DMS153 treated with DMSO at 0.1 percent for 48 hours (cell line): Measurements from ENCODE around the gene OBI1.
"Not testable (repeated sequence)": the region's sequence is repeated elsewhere in the genome, so short reads cannot be mapped to it uniquely, and the experiment has no call there.

Experiments
- DNase-seq: peaks from one replicate; lab custom pipeline; 2025; ENCODE audit not compliant: unreplicated experiment; lab: John Stamatoyannopoulos, UW

The OBI1 gene

DNA sequence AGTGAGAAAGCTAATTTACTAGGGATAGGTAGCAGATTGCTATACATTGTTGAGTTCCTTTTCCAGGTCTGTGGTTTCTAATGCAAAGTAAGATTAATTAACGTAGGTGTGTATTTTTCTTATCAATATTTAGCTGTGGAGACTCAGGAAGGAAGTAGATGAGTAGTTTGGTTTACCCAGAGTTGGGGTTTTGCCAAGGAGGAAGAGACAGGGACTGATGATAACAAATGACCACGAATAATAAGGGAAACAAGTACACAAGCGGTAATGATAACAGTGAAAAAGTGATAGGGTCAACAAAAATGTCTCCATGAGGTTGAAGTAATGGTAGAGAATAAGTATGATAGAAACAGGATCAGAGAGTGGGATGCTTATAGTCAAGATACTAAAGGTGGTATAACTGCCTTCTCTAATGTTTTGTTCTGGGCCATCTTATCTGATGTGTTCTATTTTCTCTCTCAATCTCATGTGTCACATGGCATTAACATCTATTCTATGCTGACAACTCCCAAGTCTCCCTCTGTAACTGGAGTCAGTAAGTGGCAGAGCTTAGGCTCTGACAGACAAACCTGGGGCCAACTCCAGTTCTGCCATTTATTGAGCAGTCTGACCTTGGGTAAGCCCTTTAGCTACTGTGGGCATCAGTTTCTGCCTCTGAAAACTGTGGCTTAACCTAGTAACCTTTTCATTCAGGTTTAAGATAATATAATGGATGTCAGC, 8.8 kb downstream of the OBI1 start:
- DNase-seq = no peak

DNA sequence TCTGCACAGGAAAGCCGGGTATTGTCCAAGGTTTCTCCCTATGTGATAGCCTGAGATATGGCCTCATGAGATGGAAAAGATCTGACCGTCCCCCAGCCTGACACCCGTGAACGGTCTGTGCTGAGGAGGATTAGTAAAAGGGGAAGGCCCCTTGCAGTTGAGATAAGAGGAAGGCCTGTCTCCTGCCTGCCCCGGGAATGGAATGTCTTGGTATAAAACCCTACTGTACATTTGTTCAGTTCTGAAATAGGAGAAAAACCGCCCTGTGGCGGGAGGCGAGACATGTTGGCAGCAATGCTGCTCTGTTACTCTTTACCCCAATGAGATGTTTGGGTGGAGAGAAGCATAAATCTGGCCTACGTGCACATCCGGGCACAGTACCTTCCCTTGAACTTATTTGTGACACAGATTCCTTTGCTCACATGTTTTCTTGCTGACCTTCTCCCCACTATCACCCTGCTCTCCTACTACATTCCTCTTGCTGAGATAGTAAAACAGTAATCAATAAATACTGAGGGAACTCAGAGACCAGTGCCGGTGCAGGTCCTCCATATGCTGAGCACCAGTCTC, 11.8 kb downstream of the OBI1 start:
- DNase-seq = not testable (repeated sequence)

DNA sequence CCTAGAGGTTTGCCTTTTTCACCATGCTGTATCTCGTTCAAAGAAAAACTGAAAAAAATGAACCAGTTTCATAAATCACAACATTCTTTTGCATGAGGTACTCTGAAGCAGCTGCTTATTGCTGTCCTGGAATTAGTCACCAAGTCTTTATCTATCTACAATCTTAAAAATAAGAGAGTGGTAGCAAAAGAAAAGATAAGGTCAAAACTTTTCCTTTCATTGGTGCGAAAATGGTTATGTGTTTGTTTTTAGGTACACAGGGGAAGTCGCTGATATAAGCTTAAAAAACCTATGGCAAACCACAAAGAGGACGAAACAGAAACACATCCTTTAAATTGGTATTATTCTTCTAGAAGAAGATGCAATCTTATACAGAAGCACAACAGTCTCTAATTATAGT, 20.7 kb downstream of the OBI1 start:
- DNase-seq = no peak

DNA sequence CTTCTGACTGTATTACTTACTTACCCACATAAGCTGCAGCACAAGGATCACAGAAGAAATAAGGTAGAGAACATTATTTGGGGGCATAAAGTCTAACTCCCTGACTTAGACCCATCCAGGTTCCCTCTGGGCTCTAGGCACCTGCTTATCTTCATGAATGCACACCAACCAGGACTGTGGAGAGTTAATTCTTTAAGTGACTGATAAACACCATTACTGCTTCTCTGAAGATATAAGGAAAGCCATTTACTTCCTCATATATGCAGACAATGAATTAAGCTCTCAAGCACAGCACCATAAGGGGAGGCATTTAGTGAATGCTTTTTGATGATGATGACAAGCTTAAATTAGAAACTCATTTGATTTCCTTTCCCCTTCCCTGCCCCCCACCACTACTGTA, 22.5 kb downstream of the OBI1 start:
- no peak for DNase-seq

DNA sequence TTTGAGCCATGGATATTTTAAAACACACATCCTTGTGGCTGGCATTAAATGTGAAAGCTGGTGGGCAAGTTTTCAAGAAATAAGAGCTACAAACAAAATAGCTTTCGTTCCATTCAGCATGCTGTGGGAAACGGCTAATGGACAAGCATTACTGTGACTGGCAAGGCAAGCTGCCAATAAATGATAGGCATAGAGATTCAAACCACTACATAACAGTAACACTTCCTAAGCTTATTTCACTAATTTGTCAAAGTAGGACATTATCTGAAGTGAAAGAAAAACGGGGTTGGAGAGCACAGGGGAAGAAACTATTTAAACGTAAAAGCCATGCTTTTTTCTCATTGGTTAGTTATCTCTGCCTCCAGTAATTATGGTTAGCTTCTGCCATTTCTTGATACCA, 26.0 kb downstream of the OBI1 start:
- DNase-seq = no peak

DNA sequence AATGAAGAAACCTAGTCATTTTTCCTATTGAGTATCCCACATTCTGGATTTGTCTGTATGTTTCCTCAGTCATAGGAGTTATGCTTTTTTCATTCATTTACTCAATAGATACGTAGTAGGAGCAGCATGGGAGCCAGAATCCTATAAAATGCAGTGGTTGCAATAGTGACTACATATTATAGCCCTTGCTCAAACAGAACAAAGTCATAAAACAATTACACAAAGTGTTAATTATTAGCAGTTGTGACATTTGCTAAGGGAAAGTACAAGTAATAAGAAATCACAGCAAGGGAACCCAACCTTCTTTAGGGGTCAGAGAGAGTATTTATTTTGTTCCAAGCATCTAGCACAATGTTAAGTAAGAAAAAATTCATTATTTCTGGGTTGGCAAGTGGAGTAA, 27.9 kb downstream of the OBI1 start:
- no peak for DNase-seq

DNA sequence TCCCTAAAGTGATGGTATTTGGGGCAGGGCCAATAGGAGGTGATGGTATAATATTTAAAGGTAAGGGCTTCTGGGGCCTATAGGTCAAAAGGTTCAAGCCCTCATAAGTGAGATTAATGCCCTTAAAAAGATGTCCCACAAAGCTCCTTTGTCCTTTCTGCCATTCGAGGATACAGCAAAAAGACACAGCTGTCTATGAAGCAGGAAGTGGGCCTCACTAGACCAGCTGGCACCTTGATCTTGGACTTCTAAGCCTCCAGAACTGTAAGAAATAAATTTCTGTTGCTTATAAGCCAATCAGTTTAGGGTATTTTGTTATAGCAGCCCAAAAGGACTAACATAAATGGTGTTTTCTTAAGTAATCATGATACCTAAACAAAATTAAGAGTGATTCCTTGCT, 28.4 kb downstream of the OBI1 start:
- DNase-seq = no peak

DNA sequence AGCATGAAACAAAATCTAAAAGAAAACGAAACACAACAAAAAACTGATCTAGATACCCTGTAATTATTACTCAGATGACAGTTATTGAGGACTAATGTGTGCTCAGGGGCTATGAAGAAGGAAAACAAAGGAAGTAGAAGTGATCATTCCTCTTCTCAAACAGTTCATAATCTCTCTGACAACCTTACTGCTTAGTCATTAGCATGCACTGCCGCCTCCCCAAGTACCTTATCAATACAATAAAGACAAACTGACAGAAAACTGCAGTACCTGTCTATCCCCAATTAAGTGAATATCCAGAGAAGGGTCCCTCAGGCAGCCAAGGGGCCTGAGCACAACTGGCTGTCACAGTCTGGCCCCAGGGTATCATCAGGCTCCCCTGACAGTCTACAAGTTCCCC, 33.6 kb downstream of the OBI1 start:
- DNase-seq = no peak

DNA sequence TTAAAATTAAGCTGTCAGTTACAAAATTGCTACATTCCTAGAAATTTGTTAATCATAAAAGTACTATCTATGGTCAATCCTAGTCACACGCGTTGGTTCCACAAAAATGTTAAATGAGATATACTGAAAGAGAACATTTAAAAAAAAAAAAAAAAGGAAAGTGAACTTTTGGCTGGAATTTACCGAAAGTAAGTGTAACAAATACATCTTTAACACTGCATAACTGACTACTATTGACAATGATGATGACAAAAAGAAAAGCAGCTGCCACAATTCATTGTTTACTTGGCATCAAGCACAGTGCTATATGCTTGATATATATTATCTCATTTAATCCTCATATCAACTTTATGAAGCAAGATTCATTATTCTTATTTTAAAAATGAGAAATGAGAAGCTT, 35.8 kb downstream of the OBI1 start:
- no peak for DNase-seq

DNA sequence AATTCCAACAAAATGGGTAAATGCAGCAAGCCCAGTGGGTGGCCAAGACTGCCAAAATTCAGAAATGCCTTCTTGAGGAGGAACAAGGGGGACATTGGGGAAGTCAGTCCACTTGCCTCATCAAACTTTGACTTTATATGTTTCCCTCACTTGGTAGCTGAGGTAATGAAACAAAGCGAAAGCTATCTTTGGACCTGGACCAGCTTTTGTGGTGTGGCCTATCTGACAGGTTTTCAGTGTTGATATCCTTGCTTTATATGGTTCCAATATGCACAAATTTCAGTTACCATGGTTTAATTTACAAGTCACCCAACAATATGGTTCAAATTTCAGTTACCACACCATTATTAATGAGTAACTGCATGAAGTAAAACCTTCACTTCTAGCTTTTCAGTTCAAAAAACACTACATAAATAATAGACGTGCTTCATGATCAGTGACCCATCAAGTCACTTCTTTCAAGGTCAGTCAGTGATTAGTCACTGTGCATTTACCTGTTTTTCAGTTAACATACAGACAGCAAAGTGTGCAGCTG, 38.0 kb downstream of the OBI1 start:
- DNase-seq = no peak

DNA sequence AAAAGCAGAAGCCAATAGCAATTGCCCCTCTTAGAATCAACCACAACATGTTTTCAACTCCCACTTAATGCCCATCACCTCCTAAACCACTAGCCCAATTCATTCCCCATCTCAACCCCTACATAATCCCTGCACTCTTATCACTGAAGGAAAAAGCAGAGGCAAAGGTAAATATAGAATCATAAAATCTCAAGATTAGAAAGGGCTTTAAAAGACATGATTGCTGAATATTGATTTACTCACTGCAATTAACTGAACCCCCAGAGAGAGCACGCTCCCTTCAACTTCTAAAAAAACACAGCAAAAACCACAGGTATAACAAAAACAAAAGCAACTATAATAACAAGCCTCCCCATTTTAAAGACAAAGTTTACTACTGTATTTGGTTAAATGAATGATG, 40.5 kb downstream of the OBI1 start:
- no peak for DNase-seq

DNA sequence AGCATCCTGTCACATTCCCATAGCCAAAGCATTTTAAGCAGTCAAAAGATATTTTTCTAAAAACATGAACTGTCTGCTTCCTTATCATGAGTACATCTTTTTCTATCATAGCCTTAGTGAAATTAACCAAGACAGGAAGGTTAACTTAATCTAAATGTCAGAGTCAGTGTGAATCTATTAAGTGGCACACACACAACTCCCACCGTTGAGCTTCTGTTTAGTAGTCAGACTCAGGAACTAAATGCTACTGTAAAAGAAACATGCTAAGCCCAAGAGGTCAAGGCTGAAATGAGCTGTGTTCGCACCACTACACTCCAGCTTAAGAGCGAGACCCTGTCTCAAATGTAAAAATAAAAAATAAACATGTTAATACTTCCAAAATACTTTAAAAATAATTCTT, 47.9 kb downstream of the OBI1 start:
- DNase-seq = no peak

DNA sequence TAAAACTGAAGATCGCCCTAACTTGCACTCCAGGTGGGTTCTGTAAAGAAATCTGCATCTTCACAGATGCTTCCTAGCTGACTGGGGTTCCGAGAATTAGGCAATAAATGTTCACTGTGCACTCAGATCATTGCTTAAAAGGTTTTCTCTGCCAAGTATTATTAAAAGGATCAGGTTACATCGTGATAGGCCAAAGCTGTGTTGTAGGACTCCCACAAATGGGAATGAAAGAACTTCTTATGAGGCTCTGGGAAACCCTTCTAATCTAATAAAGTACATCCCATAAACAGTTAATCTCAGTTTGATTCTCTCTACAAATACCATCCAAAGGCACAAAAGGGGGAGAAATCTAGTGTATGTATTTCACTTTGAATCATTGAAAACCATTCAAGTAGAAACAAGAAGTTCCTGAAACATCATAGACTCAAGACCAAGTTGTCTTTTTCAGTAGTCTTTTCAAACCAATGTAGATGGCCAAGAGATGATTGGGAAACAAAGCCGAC, 48.5 kb downstream of the OBI1 start:
- DNase-seq = peak; percentile 21

DNA sequence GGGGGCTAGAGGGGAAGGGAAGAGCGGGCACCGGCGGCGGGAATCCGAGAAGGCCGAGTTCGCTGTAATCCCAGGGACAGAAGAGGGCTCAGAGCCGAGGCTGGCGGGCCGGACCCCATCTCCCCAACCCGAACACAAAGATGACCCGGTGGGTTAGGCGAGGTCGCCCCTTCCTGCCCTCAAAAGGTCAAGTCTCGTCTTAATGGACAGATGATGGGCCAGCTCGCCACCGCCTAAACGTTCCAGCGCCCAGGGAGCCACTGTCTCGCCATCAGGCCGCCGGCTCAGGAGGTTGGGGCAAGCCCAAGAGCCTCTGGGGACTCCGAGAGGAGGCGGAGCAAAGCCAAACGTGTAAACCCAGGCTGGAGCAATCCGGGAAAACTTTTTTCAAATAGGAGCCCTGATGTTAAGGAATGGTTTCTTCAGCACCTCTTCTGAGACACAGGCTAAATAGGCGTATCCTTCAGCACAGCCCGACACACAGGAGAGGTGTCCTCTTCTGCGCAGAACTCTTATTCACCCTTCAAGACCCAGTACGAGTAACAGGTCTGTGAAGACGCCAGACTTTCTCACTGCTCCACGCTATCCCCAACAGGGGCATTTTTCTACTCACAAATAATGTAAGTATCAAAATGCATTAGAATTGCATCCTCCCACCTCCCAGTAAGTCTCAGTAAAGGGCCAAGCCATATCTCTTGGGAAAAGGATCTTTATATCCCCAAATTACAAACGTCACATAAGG, 49.3 kb downstream of the OBI1 start:
- DNase-seq = peak; percentile 42

DNA sequence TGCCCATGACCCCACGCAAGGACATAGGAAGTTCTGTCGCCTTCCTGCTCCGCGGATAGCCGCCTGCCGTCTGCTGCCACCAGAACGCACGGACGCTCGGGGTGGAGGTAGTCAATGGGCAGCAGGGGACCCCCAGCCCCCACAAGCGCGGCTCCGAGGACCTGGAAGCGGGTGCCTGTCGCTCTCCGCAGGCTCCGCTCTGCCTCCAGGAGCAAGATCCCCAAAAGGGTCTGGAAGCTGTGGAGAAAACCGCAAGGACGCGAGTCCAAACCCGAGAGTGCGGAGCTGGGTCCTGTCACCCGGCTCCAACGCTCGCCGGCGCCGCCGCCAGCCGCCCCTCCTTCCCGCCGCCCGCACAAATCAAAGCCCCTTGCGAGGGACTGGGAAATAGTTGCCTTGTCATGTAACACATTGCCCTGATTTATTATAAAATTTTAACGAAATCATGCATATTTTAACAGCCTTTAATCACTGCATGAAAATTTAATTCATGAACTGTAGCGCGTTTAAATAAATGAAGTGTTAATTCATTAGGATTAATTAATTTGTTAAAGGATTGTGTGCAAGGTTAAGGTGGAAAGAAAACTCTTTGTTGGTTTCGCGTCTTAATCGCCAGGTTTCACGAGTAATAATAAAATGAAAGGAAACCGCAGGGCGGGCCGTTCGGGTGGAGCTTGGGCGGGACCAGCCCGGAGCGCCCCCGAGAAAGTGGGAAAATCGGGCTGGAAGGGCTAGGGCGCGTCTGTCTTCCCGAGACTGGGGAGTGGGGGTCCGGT, 50.1 kb downstream of the OBI1 start:
- DNase-seq = no peak

DNA sequence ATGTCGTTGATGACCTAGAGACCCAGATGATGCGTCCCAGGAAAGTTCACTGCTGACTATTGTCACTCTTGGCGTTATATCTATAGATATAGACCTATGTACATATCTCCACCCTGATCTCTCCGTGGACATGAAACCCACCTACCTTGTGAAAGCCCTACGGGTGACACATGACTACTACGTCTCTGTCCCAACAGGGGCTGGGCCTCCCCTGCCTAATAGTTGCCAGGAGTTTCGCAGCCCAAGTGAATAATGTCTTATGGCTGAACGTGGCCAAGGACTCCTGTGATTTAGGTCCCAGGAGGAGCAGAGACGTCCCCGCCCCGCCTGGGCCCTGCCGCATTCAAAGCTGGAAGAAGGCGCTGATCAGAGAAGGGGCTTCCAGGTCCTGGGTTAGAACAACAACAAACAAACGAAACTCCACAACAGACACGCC, 50.7 kb downstream of the OBI1 start:
- no peak for DNase-seq

DNA sequence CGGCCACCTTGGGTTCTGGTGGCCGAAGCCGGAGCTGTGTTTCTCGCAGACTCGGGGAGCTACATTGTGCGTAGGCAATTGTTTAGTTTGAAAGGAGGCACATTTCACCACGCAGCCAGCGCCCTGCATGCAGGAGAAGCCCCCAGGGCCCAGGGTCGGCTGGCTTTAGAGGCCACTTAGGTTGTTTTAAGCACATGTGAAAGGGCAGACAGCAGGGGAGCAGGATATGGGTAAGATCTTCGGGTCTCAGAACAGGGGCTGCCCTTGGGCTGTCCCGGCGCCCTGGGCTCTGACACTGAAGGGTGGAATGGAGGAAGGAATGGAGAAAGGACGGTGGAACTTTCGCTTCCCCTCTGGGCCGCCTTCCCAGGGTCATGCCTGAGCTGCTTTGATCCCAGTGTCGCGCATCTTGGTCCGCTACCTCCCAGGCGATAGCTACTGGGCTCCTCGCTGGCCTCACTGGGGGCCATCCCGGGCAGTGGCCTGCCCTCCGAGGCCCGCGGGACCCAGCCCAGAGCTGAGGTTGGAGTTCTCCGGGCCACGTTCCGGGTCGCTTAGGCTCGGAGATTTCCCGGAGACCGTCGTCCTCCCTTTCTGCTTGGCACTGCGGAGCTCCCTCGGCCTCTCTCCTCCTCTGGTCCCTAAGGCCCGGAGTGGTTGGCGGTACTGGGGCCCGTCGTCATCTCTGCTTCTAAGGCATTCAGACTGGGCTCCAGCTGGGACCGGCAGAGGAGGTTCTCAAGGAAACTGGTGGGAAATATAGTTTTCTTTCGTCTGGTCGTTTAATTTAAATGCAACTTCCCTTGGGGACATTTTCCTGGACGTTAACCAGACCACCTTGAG, 51.3 kb downstream of the OBI1 start:
- no peak for DNase-seq

DNA sequence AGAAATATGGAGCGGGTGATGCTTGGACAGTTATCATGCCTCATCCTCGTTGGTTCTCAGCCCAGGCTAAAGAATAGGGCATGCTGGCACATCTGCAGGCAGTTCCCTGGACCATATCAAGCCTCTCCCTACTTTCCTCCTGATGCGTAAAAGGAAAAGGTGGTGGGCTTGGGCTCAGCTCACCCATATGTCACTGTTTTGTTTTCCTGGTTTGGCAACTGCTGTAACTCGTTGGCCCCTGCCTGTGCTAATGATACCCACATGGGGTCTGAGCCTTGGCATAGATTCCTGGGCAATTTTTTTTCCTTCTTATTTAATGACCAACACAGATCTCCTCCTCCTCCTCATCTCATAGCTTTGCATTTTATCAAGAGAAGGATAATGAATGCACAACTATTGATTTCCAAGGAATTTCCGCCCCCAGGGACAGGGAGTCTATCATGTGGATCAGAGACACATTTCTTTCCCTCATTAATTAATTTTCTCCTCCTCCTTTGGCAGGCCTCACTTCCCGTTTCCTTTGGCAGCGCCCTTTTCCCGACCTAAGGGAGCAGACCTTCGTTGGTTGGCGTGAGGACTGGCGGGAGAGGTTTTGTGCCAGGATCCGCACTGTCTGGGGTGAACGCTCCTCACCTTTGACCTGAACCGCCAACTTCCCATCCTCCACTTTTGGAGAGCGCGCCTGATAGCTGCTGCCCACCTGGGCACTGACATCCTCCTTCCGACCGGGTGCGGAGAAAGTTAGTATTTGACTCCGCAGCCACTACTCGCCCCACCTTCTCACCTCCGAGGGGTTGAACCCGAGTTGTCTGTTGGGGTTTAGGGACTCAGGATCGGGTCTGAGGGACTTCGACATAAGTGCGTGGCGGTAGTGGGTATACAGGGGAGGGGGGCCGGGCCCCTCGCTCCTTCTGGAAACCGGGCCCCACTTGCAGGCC, 52.2 kb downstream of the OBI1 start:
- DNase-seq = no peak
